HG03097 (cell line): ENCODE measurements around the gene ZNF407.

Experiments used
- ATAC-seq: cut with Tn5 transposase; IDR thresholded peaks from one replicate; pipeline ENCODE4 v1.9.1; 2021; ENCODE audit not compliant: unreplicated experiment, low FRiP score

Gene ZNF407

GRCh38 chr18:75063196-75063595 is 465.5 kb downstream of the ZNF407 start:
- no peak for ATAC-seq

- no peak for ATAC-seq
These were observed 466.2 kb downstream of the ZNF407 start for GRCh38 chr18:75063615-75064512.

- ATAC-seq, result no peak
These were observed 466.8 kb downstream of the ZNF407 start for GRCh38 chr18:75064513-75064905.

GRCh38 chr18:75065251-75066000 is 467.8 kb downstream of the ZNF407 start:
- no peak for ATAC-seq

- no peak for ATAC-seq
These were observed 468.6 kb downstream of the ZNF407 start for GRCh38 chr18:75066021-75066880.

GRCh38 chr18:75066936-75067335 is 469.3 kb downstream of the ZNF407 start:
- no peak for ATAC-seq

- ATAC-seq, result no peak
These were observed 470.5 kb downstream of the ZNF407 start for GRCh38 chr18:75067996-75068645.

- no peak for ATAC-seq
These were observed 471.2 kb downstream of the ZNF407 start for GRCh38 chr18:75068682-75069435.

- ATAC-seq, result no peak
These were observed 472.6 kb downstream of the ZNF407 start for GRCh38 chr18:75070235-75070624.

GRCh38 chr18:75070625-75071483 is 473.2 kb downstream of the ZNF407 start:
- ATAC-seq, result peak; percentile 89

GRCh38 chr18:75071484-75071785 is 473.8 kb downstream of the ZNF407 start:
- ATAC-seq, result no peak

GRCh38 chr18:75071866-75072671 is 474.4 kb downstream of the ZNF407 start:
- no peak for ATAC-seq

- ATAC-seq, result no peak
These were observed 475.2 kb downstream of the ZNF407 start for GRCh38 chr18:75072672-75073371.

GRCh38 chr18:75073654-75074053 is 476.0 kb downstream of the ZNF407 start:
- ATAC-seq, result no peak

GRCh38 chr18:75074196-75075015 is 476.7 kb downstream of the ZNF407 start:
- ATAC-seq, result no peak

GRCh38 chr18:75075016-75075305 is 477.3 kb downstream of the ZNF407 start:
- ATAC-seq, result no peak

GRCh38 chr18:75075429-75075841 is 477.8 kb downstream of the ZNF407 start:
- no peak for ATAC-seq
